CD4-positive, alpha-beta T cell (primary cell): ENCODE results near the gene XPO6. TPM values are rescaled to one million over a fixed set of nuclear protein-coding genes. Genes with fewer than 3 reads are reported as not detected.
A peak's percentile ranks its signal among the peaks of the same experiment; 100 is the strongest.

ENCODE experiments used
- ATAC-seq: fragments of 200-7000 bp; cut with Tn5 transposase; one replicate; pipeline ENCODE4 v1.10.0; 2022; ENCODE audit warnings: mild to moderate bottlenecking; ENCODE audit not compliant: poor library complexity
- CTCF ChIA-PET: fragments of 350-600 bp; sonication (Branson Sonifier 250); formaldehyde crosslinking; loops from one replicate; lab custom pipeline; 2021; ENCODE audit warnings: antibody characterized with exemption, inconsistent platforms; lab: Charles Lee
- POLR2A ChIA-PET: fragments of 350-600 bp; sonication (Branson Sonifier 250); formaldehyde crosslinking; loops from one replicate; lab custom pipeline; 2021; ENCODE audit warnings: antibody characterized with exemption, inconsistent platforms; lab: Charles Lee
- DNase-seq, 14 experiments: peaks; one replicate each; pipeline ENCODE4 v3.0.0-alpha.2; 2013 to 2020; ENCODE audit warnings: mixed read lengths in 2 of 14
- H3K27ac ChIP-seq, 2 donors: one replicate each; pipeline versions ENCODE4 v1.5.1 to v1.7.0; 2013; ENCODE audit warnings: low read length in 2 of 2, low read depth in 1 of 2, mild to moderate bottlenecking in 1 of 2
- H3K27me3 ChIP-seq, 2 experiments: 1 replicate in 1 of 2; 2 replicates in 1 of 2; pipeline versions ENCODE4 v1.6.1 to v1.7.0; 2013; ENCODE audit warnings: low read length in 2 of 2, control low read depth in 1 of 2, mild to moderate bottlenecking in 1 of 2, moderate library complexity in 1 of 2; ENCODE audit not compliant: insufficient read depth in 2 of 2, control insufficient read depth in 1 of 2
- H3K36me3 ChIP-seq: one replicate; pipeline ENCODE4 v1.6.1; 2013; ENCODE audit warnings: low read length, control low read depth; ENCODE audit not compliant: insufficient read depth
- H3K4me1 ChIP-seq: one replicate; pipeline ENCODE4 v1.6.1; 2013; ENCODE audit warnings: low read length, control low read depth; ENCODE audit not compliant: insufficient read depth
- H3K4me3 ChIP-seq: one replicate; pipeline ENCODE4 v1.5.1; 2013; ENCODE audit warnings: mild to moderate bottlenecking, low read length, moderate library complexity
- H3K9me3 ChIP-seq, 2 experiments: 1 replicate in 1 of 2; 2 replicates in 1 of 2; pipeline versions ENCODE4 v1.6.1 to v1.7.0; 2013; ENCODE audit warnings: low read length in 2 of 2, mild to moderate bottlenecking in 2 of 2, control low read depth in 1 of 2, moderate library complexity in 1 of 2; ENCODE audit not compliant: control insufficient read depth in 1 of 2, insufficient read depth in 1 of 2
- H3K27ac Mint-ChIP-seq: one replicate; pipeline ENCODE4 v1.8.0; 2020; ENCODE audit warnings: mixed read lengths
- H3K27me3 Mint-ChIP-seq: one replicate; pipeline ENCODE4 v1.8.0; 2021; ENCODE audit warnings: mixed read lengths
- H3K36me3 Mint-ChIP-seq: one replicate; pipeline ENCODE4 v1.8.0; 2021; ENCODE audit warnings: low read depth, mixed read lengths
- H3K4me1 Mint-ChIP-seq: one replicate; pipeline ENCODE4 v1.8.0; 2021; ENCODE audit warnings: low read depth, mixed read lengths
- H3K4me3 Mint-ChIP-seq: one replicate; pipeline ENCODE4 v1.8.0; 2020; ENCODE audit warnings: mild to moderate bottlenecking, mixed read lengths
- H3K9me3 Mint-ChIP-seq: one replicate; pipeline ENCODE4 v1.8.0; 2020; ENCODE audit warnings: mixed read lengths
- intact Hi-C, 2 experiments: fragments of 100-400 bp; cut with DNase I in 1 of 2; cut with micrococcal nuclease in 1 of 2; formaldehyde crosslinking; loops; one replicate each; pipeline versions ENCODE4 v1.15.1 to v1.9.0; 2023 to 2025; cut with DNase I, micrococcal nuclease
- total RNA-seq, 174 experiments: library from RNA in 2 of 174; stranded (reverse) in 2 of 174; gene quantifications; one replicate each; pipeline ENCODE4 v1.2.3 and lab custom pipeline; 2021 to 2026
- TF ChIP-seq, protein P1 (sequence below): fragments of 200-600 bp; IDR thresholded peaks from one replicate; pipeline ENCODE4 v1.8.0; 2022; ENCODE audit warnings: antibody characterized with exemption, mild to moderate bottlenecking

The XPO6 gene
- total RNA-seq, 2 experiments from 2014 or later: 378 to 390 TPM

DNA sequence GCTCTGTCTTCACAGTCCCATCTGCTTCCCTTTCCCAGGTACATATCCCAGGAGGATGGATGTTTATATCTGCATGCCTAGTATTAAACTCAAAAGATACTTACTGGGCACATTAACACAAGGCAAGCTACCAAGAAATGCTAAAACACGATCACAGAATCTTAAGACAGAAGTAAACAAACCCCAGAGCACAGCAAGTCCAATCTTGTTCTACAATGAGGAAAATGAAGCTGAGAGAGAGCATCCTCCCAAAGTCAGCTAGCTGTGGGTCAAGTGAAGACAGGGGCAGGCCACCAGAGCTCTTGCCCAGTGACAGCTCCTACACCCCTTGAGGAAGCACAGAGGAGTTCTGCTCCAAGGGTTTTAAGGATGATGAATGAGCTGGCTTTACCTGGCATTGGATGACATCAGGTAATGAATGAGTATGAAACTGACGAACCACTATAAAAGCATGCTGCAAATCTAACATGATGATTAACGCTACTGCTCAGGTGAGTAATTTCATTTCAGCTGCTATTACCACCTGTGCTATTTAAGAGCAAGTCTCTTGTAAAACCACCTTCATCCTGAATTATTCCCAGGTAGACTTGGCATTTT is 20.3 kb downstream of the XPO6 start:
- POLR2A ChIA-PET: interaction anchor here (3.9 to 5.6 kb wide), 2 partner anchors 19 to 50 kb away, joined by 46 to 48 read pairs; partner anchors contain the start of gene XPO6
- Mint-ChIP-seq H3K9me3 (no peaks in the 10 kb centered on the region), H3K4me1 (peaks cover 96% of the 10 kb centered on the region), H3K27ac (peak overlapping the region; percentile 93), H3K27me3 (no peaks in the 10 kb centered on the region), H3K4me3 (peak overlapping the region; percentile 16), H3K36me3 (peaks cover 71% of the 10 kb centered on the region)
- peak overlapping the region; percentile 32 to 49 for H3K27ac ChIP-seq
- CTCF ChIA-PET: interaction anchor here (0.8 to 1.4 kb wide), 7 partner anchors 11 to 86 kb away, joined by 3 to 5 read pairs (median 3); no protein-coding TSS in a partner anchor
- ATAC-seq (no peak), DNase-seq (no peak)
- TF ChIP-seq, protein P1, sequence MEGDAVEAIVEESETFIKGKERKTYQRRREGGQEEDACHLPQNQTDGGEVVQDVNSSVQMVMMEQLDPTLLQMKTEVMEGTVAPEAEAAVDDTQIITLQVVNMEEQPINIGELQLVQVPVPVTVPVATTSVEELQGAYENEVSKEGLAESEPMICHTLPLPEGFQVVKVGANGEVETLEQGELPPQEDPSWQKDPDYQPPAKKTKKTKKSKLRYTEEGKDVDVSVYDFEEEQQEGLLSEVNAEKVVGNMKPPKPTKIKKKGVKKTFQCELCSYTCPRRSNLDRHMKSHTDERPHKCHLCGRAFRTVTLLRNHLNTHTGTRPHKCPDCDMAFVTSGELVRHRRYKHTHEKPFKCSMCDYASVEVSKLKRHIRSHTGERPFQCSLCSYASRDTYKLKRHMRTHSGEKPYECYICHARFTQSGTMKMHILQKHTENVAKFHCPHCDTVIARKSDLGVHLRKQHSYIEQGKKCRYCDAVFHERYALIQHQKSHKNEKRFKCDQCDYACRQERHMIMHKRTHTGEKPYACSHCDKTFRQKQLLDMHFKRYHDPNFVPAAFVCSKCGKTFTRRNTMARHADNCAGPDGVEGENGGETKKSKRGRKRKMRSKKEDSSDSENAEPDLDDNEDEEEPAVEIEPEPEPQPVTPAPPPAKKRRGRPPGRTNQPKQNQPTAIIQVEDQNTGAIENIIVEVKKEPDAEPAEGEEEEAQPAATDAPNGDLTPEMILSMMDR: no peak
- no peaks in the 10 kb centered on the region for H3K27me3 ChIP-seq
- H3K36me3 ChIP-seq: peaks cover 19% of the 10 kb centered on the region
- no peaks in the 10 kb centered on the region for H3K9me3 ChIP-seq
- H3K4me3 ChIP-seq: no peak overlapping the region
- peaks cover 87% of the 10 kb centered on the region for H3K4me1 ChIP-seq
- intact Hi-C loops: no loop called here

DNA sequence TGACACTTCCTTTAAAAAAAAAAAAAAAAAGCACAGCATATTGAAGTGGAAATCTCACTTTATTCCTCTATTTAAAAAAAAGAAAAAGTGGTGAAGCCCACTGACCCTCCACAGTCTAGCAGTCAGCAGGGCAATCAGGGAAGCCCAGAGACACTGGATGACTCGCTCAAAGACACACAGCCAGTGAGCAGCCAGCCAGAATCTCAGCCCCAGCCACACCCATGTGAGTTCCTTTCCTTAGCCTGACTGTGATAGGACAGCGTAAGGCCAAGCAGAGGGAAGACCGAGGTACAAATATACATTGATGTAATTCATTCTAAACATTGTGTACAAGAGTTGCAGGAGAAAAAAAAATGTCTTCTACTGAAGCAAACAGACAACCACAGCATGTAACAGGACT is 22.5 kb downstream of the XPO6 start:
- POLR2A ChIA-PET: interaction anchor here (0.8 to 4.4 kb wide), 8 partner anchors 8 to 52 kb away, joined by 3 to 30 read pairs (median 5); partner anchors contain the start of gene XPO6
- intact Hi-C loops: loop anchor here in 1 of 2 experiments (2.0 kb wide), 1 partner anchor 16 kb away; no protein-coding TSS in a partner anchor

More for the DNA sequence above, 22.5 kb downstream of the XPO6 start:
- TF ChIP-seq, protein P1: no peak
- H3K4me1 Mint-ChIP-seq: peaks cover 93% of the 10 kb centered on the region
- H3K36me3 ChIP-seq: peaks cover 6% of the 10 kb centered on the region
- CTCF ChIA-PET: interaction anchor here (1.2 to 4.3 kb wide), 5 partner anchors 13 to 48 kb away, joined by 3 to 23 read pairs (median 6); no protein-coding TSS in a partner anchor
- H3K4me3 Mint-ChIP-seq: peak overlapping the region; percentile 63
- no peak overlapping the region for H3K4me3 ChIP-seq
- peak overlapping the region; percentile 93 for H3K27ac Mint-ChIP-seq
- peaks cover 65% of the 10 kb centered on the region for H3K36me3 Mint-ChIP-seq
- H3K27me3 ChIP-seq: no peaks in the 10 kb centered on the region
- no peaks in the 10 kb centered on the region for H3K9me3 ChIP-seq
- H3K9me3 Mint-ChIP-seq: peaks cover 2% of the 10 kb centered on the region
- peaks cover 84% of the 10 kb centered on the region for H3K4me1 ChIP-seq
- ATAC-seq (peak; percentile 12), DNase-seq (peak in 9 of 14 experiments; percentile 17 to 66 (median 42))
- H3K27ac ChIP-seq: peak overlapping the region in 1 of 2 donors; percentile 67
- H3K27me3 Mint-ChIP-seq: no peaks in the 10 kb centered on the region
